Measurements from ENCODE around the gene PTPN20. TPM values are rescaled to one million over a fixed set of nuclear protein-coding genes. Genes with fewer than 3 reads are reported as not detected.

PTPN20 gene
- 3.8 and 4.5 TPM in 2 replicates for total RNA-seq

GRCh38 chr10:46911144-46911876 lies at the start of gene PTPN20:
TSS of gene PTPN20 (plus strand) at chr10:46911428. CDS start at chr10:46932500, 21,072 bp downstream.

Measured in smooth muscle cell of the pulmonary artery (primary cell).